ENCODE data around the gene SHISAL2B.

The SHISAL2B gene

DNA sequence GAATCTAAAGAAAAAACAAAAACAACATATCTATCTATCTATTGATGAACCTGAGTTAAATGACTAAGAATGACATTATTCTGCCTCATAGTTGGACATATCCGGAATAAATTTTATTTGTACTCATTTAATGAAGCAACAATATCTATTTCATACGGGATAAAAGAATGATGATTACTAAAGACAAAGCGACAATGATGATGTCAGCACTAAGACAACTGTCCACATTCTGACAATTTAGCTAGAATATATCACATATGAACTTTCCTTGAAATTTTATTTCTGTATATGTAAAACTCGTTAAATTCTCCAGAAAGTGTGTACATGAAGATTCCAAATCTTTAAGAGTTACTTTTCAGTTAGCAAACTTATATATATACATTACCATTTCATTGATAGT, 23.2 kb upstream of the SHISAL2B start:
- peaks cover 28% of the 10 kb centered on the region for H3K27me3 ChIP-seq
- no peak overlapping the region for H3K27ac ChIP-seq

DNA sequence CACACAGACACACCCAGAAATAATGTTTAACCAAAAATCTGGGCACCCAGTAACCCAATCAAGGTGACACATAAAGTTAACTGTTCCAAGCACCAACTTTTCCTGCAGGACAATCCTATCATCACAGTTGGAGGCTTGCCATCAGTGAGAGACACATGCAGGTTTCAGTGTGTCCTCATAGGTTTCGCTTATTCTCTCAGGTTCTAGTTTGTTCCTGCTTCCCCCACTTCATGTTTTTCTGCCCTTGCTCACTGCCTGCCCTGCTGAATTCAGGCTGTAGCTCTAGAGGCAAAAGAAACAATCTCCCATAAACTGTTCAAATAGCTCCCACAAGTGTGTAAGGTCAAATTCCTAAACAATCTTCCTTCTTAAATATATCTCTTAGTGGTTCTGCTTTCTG, 20.0 kb upstream of the SHISAL2B start:
- Histone ChIP-seq H3K36me3 (no peaks in the 10 kb centered on the region), H3K4me1 (ENCODE audit: control insufficient read depth in 1 of 2, insufficient read depth in 1 of 2, low read depth in 1 of 2, low read length in 1 of 2) (no peaks in the 10 kb centered on the region), H3K27me3 (peaks cover 14% of the 10 kb centered on the region), H3K4me3 (ENCODE audit: low read depth in 1 of 2, low read length in 1 of 2) (no peak overlapping the region), H3K27ac (no peak overlapping the region), H3K9me3 (no peaks in the 10 kb centered on the region)
- TF ChIP-seq, protein P1, sequence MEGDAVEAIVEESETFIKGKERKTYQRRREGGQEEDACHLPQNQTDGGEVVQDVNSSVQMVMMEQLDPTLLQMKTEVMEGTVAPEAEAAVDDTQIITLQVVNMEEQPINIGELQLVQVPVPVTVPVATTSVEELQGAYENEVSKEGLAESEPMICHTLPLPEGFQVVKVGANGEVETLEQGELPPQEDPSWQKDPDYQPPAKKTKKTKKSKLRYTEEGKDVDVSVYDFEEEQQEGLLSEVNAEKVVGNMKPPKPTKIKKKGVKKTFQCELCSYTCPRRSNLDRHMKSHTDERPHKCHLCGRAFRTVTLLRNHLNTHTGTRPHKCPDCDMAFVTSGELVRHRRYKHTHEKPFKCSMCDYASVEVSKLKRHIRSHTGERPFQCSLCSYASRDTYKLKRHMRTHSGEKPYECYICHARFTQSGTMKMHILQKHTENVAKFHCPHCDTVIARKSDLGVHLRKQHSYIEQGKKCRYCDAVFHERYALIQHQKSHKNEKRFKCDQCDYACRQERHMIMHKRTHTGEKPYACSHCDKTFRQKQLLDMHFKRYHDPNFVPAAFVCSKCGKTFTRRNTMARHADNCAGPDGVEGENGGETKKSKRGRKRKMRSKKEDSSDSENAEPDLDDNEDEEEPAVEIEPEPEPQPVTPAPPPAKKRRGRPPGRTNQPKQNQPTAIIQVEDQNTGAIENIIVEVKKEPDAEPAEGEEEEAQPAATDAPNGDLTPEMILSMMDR (IDR thresholded peaks at IDR 0.05): no peak

More for the DNA sequence above, 23.2 kb upstream of the SHISAL2B start:
- no peaks in the 10 kb centered on the region for H3K36me3 ChIP-seq
- H3K4me1 ChIP-seq (ENCODE audit: control insufficient read depth in 1 of 2, insufficient read depth in 1 of 2, low read depth in 1 of 2, low read length in 1 of 2): no peaks in the 10 kb centered on the region
- TF ChIP-seq, protein P1 (IDR thresholded peaks at IDR 0.05): no peak
- no peak overlapping the region for H3K4me3 ChIP-seq (ENCODE audit: low read depth in 1 of 2, low read length in 1 of 2)
- no peaks in the 10 kb centered on the region for H3K9me3 ChIP-seq

DNA sequence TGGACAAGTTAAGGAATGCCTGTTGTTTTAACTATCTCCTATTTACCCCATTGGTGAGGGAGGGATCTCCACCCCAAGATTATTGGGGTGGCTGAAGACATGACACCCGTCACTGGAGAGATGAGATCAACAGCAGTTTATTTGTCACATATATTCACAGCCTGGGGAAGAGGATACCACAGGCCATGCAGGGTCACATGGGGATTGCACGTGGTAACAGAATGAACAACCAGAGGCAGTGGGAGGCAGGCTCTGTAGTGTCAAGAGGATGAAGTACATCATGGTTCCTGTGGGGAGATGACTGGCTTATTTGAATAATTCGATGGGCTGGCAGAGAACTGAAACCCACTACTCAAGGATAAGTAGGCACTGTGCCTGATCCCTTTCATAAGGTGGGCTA, 18.6 kb upstream of the SHISAL2B start:
- Histone ChIP-seq H3K27ac (no peak overlapping the region), H3K27me3 (peaks cover 3% of the 10 kb centered on the region), H3K9me3 (no peaks in the 10 kb centered on the region), H3K4me1 (ENCODE audit: control insufficient read depth in 1 of 2, insufficient read depth in 1 of 2, low read depth in 1 of 2, low read length in 1 of 2) (no peaks in the 10 kb centered on the region), H3K36me3 (no peaks in the 10 kb centered on the region), H3K4me3 (ENCODE audit: low read depth in 1 of 2, low read length in 1 of 2) (no peak overlapping the region)
- TF ChIP-seq, protein P1 (IDR thresholded peaks at IDR 0.05): no peak

DNA sequence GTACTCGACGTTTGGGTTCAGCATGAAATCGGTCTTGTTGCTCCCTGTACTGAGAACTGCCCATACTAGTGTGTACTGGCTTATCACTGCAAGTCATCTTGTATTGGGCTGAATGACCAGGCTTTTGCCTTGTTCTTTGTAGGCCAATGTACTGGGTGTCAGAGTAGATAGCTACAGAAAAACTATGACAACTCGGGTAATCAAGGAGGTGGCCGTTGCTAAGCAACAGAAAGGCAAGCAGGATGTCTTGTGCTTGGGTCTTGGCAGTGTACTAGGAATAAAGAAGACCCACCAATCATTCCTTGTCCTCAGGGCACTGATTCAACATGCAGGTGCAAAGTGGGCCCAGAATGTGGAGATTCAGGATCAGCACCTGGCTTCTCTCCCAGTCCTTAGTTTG, 11.9 kb upstream of the SHISAL2B start:
- TF ChIP-seq, protein P1 (IDR thresholded peaks at IDR 0.05): no peak
- Histone ChIP-seq H3K4me1 (ENCODE audit: control insufficient read depth in 1 of 2, insufficient read depth in 1 of 2, low read depth in 1 of 2, low read length in 1 of 2) (no peaks in the 10 kb centered on the region), H3K9me3 (no peaks in the 10 kb centered on the region), H3K36me3 (no peaks in the 10 kb centered on the region), H3K27me3 (peaks cover 6% of the 10 kb centered on the region), H3K4me3 (ENCODE audit: low read depth in 1 of 2, low read length in 1 of 2) (no peak overlapping the region), H3K27ac (no peak overlapping the region)

DNA sequence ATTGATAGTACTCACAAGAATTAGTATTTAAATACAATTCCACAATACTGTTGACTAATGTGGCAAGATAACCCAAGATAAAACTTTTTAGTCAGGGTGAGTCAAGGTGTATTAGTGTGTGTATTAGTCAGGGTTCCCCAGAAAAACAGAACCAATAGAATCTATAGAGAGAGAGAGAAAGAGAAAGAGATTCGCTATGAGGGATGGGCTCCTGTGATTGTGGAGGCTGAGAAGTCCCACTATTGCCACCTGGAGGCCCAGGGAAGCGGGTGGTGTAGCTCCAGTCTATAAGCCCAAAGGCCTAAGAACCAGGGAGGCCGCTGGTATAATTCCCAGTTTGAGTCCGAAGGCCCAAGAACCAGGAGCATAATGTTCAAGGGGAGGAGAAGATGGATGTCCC, 10.0 kb upstream of the SHISAL2B start:
- no peaks in the 10 kb centered on the region for H3K4me1 ChIP-seq (ENCODE audit: control insufficient read depth in 1 of 2, insufficient read depth in 1 of 2, low read depth in 1 of 2, low read length in 1 of 2)
- H3K9me3 ChIP-seq: no peaks in the 10 kb centered on the region
- H3K36me3 ChIP-seq: no peaks in the 10 kb centered on the region
- no peak overlapping the region for H3K4me3 ChIP-seq (ENCODE audit: low read depth in 1 of 2, low read length in 1 of 2)
- H3K27ac ChIP-seq: no peak overlapping the region
- H3K27me3 ChIP-seq: peaks cover 22% of the 10 kb centered on the region
- TF ChIP-seq, protein P1 (IDR thresholded peaks at IDR 0.05): no peak

DNA sequence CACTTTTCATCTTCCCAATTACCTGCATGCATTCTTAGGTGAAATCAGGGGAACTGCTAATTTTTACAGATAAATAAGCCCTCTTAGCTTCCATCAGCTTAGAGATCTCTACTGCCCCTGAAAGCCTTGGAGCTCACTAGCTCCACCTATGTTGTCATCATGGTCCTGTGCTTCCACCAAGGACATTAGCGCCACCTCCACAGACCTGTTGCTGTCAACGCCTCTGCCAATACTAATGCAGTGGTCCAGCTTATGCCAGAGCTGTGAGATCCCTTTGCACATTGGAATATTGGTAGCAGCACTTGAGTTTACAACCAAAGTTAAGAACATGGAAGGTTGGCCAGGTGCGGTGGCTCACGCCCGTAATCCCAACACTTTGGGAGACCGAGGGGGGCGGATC, 7.7 kb upstream of the SHISAL2B start:
- H3K4me3 ChIP-seq (ENCODE audit: low read depth in 1 of 2, low read length in 1 of 2): no peak overlapping the region
- H3K36me3 ChIP-seq: no peaks in the 10 kb centered on the region
- no peak overlapping the region for H3K27ac ChIP-seq
- TF ChIP-seq, protein P1 (IDR thresholded peaks at IDR 0.05): no peak
- no peaks in the 10 kb centered on the region for H3K4me1 ChIP-seq (ENCODE audit: control insufficient read depth in 1 of 2, insufficient read depth in 1 of 2, low read depth in 1 of 2, low read length in 1 of 2)
- no peaks in the 10 kb centered on the region for H3K9me3 ChIP-seq
- peaks cover 39% of the 10 kb centered on the region for H3K27me3 ChIP-seq
